GM12878 (cell line): ENCODE measurements around the gene ACTA2. TPM values are rescaled to one million over a fixed set of nuclear protein-coding genes. Genes with fewer than 3 reads are reported as not detected.

Experiments used
- ATAC-seq: fragments of 200-7000 bp; cut with Tn5 transposase; 3 replicates; pipeline ENCODE4 v1.9.1; 2020; ENCODE audit warnings: mild to moderate bottlenecking, moderate library complexity
- BruUV-seq: library from RNA; stranded (reverse); fragments of 400-500 nt; replicated peaks from 2 replicates; lab custom pipeline; 2021; lab: Mats Ljungman, UMichigan
- CTCF ChIA-PET: fragments of 300-600 bp; sonication (Branson Sonifier 250); formaldehyde crosslinking; extraction: SDS; loops from one replicate; lab custom pipeline; 2021; ENCODE audit warnings: inconsistent platforms; lab: Yijun Ruan, JAX
- POLR2A ChIA-PET: fragments of 350-600 bp; formaldehyde crosslinking; extraction: SDS; loops from one replicate; lab custom pipeline; 2021; ENCODE audit warnings: inconsistent platforms; lab: Charles Lee
- RAD21 ChIA-PET: fragments of 300-600 bp; sonication (Branson Sonifier 250); formaldehyde crosslinking; loops from one replicate; lab custom pipeline; 2023; ENCODE audit warnings: antibody characterized with exemption; ENCODE audit not compliant: unreplicated experiment; lab: Charles Lee
- SMC1A ChIA-PET: fragments of 300-600 bp; sonication (Branson Sonifier 250); formaldehyde crosslinking; loops from one replicate; lab custom pipeline; 2023; ENCODE audit not compliant: unreplicated experiment, uncharacterized antibody; lab: Charles Lee
- DNase-seq: peaks from one replicate; pipeline ENCODE4 v3.0.0-alpha.2; 2011; ENCODE audit warnings: low read depth, low spot score
- FAIRE-seq: peaks from 3 replicates; lab custom pipeline; 2011; peaks lifted over from hg19 to GRCh38; lab: Jason Lieb, UNC
- H2AFZ ChIP-seq: 2 replicates; pipeline ENCODE4 v1.6.0; 2011; ENCODE audit warnings: low read depth, low read length, control low read depth; ENCODE audit not compliant: control insufficient read depth
- H3K27ac ChIP-seq: 2 replicates; pipeline ENCODE4 v1.5.1; 2011; ENCODE audit warnings: control low read depth; ENCODE audit not compliant: control insufficient read depth, insufficient read depth
- H3K27me3 ChIP-seq, 2 experiments: replicated peaks in 1 of 2; 2 replicates each; pipeline versions ENCODE4 v1.6.0 to v1.6.1; 2011; ENCODE audit warnings: low read length in 1 of 2; ENCODE audit not compliant: control insufficient read depth in 2 of 2, insufficient read depth in 2 of 2
- H3K36me3 ChIP-seq, 2 experiments: 2 replicates each; pipeline ENCODE4 v1.5.1; 2011; ENCODE audit warnings: low read length in 1 of 2; ENCODE audit not compliant: control insufficient read depth in 2 of 2, insufficient read depth in 2 of 2
- H3K4me1 ChIP-seq: 2 replicates; pipeline ENCODE4 v1.6.1; 2011; ENCODE audit warnings: mild to moderate bottlenecking, low read length, moderate library complexity, mixed read lengths; ENCODE audit not compliant: control insufficient read depth, insufficient read depth
- H3K4me2 ChIP-seq: 2 replicates; pipeline ENCODE4 v1.6.0; 2011; ENCODE audit warnings: control low read depth; ENCODE audit not compliant: control insufficient read depth, insufficient read depth
- H3K4me3 ChIP-seq: fragments of 200-600 bp; sonication (generic); 2 replicates; pipeline ENCODE4 v1.5.1; 2016
- H3K79me2 ChIP-seq: 2 replicates; pipeline ENCODE4 v1.6.0; 2011; ENCODE audit warnings: low read length; ENCODE audit not compliant: control insufficient read depth, insufficient read depth
- H3K9ac ChIP-seq: 2 replicates; pipeline ENCODE4 v1.8.0; 2011; ENCODE audit warnings: low read length, control low read depth, mixed read lengths; ENCODE audit not compliant: control insufficient read depth, insufficient read depth
- H3K9me3 ChIP-seq: replicated peaks from 3 replicates; pipeline ENCODE4 v1.5.1; 2011; ENCODE audit warnings: mild to moderate bottlenecking, low read length; ENCODE audit not compliant: control insufficient read depth, insufficient read depth
- H4K20me1 ChIP-seq: 2 replicates; pipeline ENCODE4 v1.6.0; 2011; ENCODE audit not compliant: control insufficient read depth, insufficient read depth
- CHD4 ChIP-seq: fragments of 200-600 bp; sonication (generic); IDR thresholded peaks from 2 replicates; pipeline ENCODE4 v1.6.1; 2016; ENCODE audit warnings: mild to moderate bottlenecking
- EED ChIP-seq: sonication (generic); IDR thresholded peaks from 2 replicates; pipeline ENCODE4 v1.6.1; 2016; ENCODE audit warnings: antibody characterized with exemption, low read depth
- GATAD2B ChIP-seq: fragments of 450-650 bp; conservative IDR thresholded peaks from 2 replicates; pipeline ENCODE4 v1.6.1; 2017; ENCODE audit warnings: low read depth, mild to moderate bottlenecking, moderate library complexity
- MTA2 ChIP-seq: fragments of 450-650 bp; IDR thresholded peaks from 2 replicates; pipeline ENCODE4 v1.6.1; 2016; ENCODE audit warnings: low read depth, mild to moderate bottlenecking, moderate library complexity
- MXI1 ChIP-seq: fragments of 150-350 bp; IDR thresholded peaks from 2 replicates; pipeline ENCODE4 v1.6.1; 2011; ENCODE audit warnings: low read depth, mild to moderate bottlenecking, inconsistent platforms, low read length, improper control_type of control experiment
- NBN ChIP-seq: fragments of 450-650 bp; IDR thresholded peaks from 2 replicates; pipeline ENCODE4 v1.6.1; 2016
- RB1 ChIP-seq: fragments of 450-650 bp; formaldehyde crosslinking; IDR thresholded peaks from 2 replicates; pipeline ENCODE4 v1.6.1; 2017; ENCODE audit warnings: mild to moderate bottlenecking, borderline replicate concordance
- ZBTB11 ChIP-seq: fragments of 450-650 bp; formaldehyde crosslinking; IDR thresholded peaks from 2 replicates; pipeline ENCODE4 v1.5.0; 2022; ENCODE audit warnings: mild to moderate bottlenecking, missing genetic modification characterization
- ZBTB4 ChIP-seq: fragments of 450-650 bp; formaldehyde crosslinking; IDR thresholded peaks from 2 replicates; pipeline ENCODE4 v1.4.0; 2022; ENCODE audit warnings: mild to moderate bottlenecking, moderate library complexity
- WGBS: methylation state at CpG from one replicate; pipeline ENCODE4 v1.1.6; 2016; ENCODE audit warnings: low lambda C conversion rate; ENCODE audit not compliant: insufficient replicate concordance, insufficient coverage; ENCODE audit errors: missing lambda C conversion rate; 5-methylcytosine and 5-hydroxymethylcytosine counted together
- in situ Hi-C: fragments of 300-500 bp; cut with MboI; formaldehyde crosslinking; loops from 9 replicates; pipeline ENCODE4 v1.14.3; 2018; ENCODE audit warnings: mixed read lengths
- intact Hi-C: fragments of 100-400 bp; cut with micrococcal nuclease; formaldehyde crosslinking; loops from one replicate; pipeline ENCODE4 v1.14.2; 2022; ENCODE audit not compliant: unreplicated experiment
- polyA plus RNA-seq, 11 experiments: library from polyadenylated mRNA; depleted of rRNA in 4 of 11; unstranded in 6 of 11; stranded (reverse) in 5 of 11; fragments of >200 nt; fragmentation: Nextera tagmentation in 4 of 11; fragmentation: Illumina TruSeq in 1 of 11; extraction: Ambion mirVana in 4 of 11; extraction: Trizol in 1 of 11; gene quantifications; 1 replicate in 1 of 11; 2 replicates in 10 of 11; pipeline versions ENCODE4 v1.2.1 to v1.2.3, GENCODE V29; 2011 to 2016; ENCODE audit warnings: inconsistent platforms in 2 of 11, missing spikeins in 2 of 11, low read depth in 1 of 11
- total RNA-seq, 4 experiments: library from RNA; depleted of rRNA in 3 of 4; stranded (reverse); fragments of >200 nt in 3 of 4; fragmentation: Illumina TruSeq in 1 of 4; extraction: Trizol in 1 of 4; gene quantifications; 2 replicates each; pipeline versions ENCODE4 v1.2.1 to v1.2.3, GENCODE V29; 2013 to 2021
- TF ChIP-seq, protein P1 (sequence below): fragments of 450-650 bp; IDR thresholded peaks from 2 replicates; pipeline ENCODE4 v1.6.1; 2017; ENCODE audit warnings: mild to moderate bottlenecking, moderate library complexity

Gene ACTA2
- total and polyA plus RNA-seq, 10 of the 15 experiments (the other 5 are each of a cell fraction or from before 2014, with no cell fraction given), result 7.4 to 78.2 (median 32.4) TPM

GRCh38 chr10:89001729-89002072, 49.1 kb upstream of the ACTA2 start:
- RAD21 ChIA-PET, result interaction anchor here (0.7 to 1.8 kb wide), 8 partner anchors 8 to 154 kb away, joined by 3 to 8 read pairs (median 4); partner anchors contain the start of gene FAS
- BruUV-seq, result no TSS peak
- CTCF ChIA-PET, result interaction anchor here (0.6 to 5.3 kb wide), 10 partner anchors 12 to 166 kb away, joined by 3 to 33 read pairs (median 4); partner anchors contain the start of gene FAS
- Histone ChIP-seq H3K4me3 (peak overlapping the region; percentile 6; the same call in 1 of the 2 replicates), H3K79me2 (peaks cover 74% of the 10 kb centered on the region), H3K27ac (peak overlapping the region; percentile 57), H3K9ac (no peak overlapping the region), H3K4me2 (peak overlapping the region; percentile 79), H3K27me3 (no peaks in the 10 kb centered on the region), H3K9me3 (no peaks in the 10 kb centered on the region), H3K4me1 (peaks cover 40% of the 10 kb centered on the region), H2AFZ (no peak overlapping the region), H4K20me1 (no peaks in the 10 kb centered on the region; the same call in 1 of the 2 replicates), H3K36me3 (peaks cover 0 to 9% of the 10 kb centered on the region in 2 experiments)
- SMC1A ChIA-PET, result interaction anchor here (0.6 to 9.6 kb wide), 7 partner anchors 9 to 98 kb away, joined by 3 to 76 read pairs (median 4); partner anchors contain the start of gene FAS
- no peak for DNase-seq
- FAIRE-seq, result no peak
- intact Hi-C loops (no loop called here), in situ Hi-C loops (no loop called here)
- POLR2A ChIA-PET, result interaction anchor here (0.6 to 1.3 kb wide), 4 partner anchors 9 to 351 kb away, joined by 3 to 6 read pairs (median 4); partner anchors contain the start of gene FAS
- ATAC-seq, result peak; percentile 12
- 17% methylated on average over 4 of the region's 4 CpGs for WGBS
- TF ChIP-seq CHD4 (no peak), RB1 (no peak), MTA2 (no peak), NBN (no peak), GATAD2B (no peak), ZBTB4 (CRISPR knock-in tag) (no peak), EED (no peak), ZBTB11 (CRISPR knock-in tag) (no peak), MXI1 (no peak)
- TF ChIP-seq, protein P1, sequence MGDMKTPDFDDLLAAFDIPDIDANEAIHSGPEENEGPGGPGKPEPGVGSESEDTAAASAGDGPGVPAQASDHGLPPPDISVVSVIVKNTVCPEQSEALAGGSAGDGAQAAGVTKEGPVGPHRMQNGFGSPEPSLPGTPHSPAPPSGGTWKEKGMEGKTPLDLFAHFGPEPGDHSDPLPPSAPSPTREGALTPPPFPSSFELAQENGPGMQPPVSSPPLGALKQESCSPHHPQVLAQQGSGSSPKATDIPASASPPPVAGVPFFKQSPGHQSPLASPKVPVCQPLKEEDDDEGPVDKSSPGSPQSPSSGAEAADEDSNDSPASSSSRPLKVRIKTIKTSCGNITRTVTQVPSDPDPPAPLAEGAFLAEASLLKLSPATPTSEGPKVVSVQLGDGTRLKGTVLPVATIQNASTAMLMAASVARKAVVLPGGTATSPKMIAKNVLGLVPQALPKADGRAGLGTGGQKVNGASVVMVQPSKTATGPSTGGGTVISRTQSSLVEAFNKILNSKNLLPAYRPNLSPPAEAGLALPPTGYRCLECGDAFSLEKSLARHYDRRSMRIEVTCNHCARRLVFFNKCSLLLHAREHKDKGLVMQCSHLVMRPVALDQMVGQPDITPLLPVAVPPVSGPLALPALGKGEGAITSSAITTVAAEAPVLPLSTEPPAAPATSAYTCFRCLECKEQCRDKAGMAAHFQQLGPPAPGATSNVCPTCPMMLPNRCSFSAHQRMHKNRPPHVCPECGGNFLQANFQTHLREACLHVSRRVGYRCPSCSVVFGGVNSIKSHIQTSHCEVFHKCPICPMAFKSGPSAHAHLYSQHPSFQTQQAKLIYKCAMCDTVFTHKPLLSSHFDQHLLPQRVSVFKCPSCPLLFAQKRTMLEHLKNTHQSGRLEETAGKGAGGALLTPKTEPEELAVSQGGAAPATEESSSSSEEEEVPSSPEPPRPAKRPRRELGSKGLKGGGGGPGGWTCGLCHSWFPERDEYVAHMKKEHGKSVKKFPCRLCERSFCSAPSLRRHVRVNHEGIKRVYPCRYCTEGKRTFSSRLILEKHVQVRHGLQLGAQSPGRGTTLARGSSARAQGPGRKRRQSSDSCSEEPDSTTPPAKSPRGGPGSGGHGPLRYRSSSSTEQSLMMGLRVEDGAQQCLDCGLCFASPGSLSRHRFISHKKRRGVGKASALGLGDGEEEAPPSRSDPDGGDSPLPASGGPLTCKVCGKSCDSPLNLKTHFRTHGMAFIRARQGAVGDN, result no peak
